ENCODE measurements around the gene ZNF117.

DNA sequence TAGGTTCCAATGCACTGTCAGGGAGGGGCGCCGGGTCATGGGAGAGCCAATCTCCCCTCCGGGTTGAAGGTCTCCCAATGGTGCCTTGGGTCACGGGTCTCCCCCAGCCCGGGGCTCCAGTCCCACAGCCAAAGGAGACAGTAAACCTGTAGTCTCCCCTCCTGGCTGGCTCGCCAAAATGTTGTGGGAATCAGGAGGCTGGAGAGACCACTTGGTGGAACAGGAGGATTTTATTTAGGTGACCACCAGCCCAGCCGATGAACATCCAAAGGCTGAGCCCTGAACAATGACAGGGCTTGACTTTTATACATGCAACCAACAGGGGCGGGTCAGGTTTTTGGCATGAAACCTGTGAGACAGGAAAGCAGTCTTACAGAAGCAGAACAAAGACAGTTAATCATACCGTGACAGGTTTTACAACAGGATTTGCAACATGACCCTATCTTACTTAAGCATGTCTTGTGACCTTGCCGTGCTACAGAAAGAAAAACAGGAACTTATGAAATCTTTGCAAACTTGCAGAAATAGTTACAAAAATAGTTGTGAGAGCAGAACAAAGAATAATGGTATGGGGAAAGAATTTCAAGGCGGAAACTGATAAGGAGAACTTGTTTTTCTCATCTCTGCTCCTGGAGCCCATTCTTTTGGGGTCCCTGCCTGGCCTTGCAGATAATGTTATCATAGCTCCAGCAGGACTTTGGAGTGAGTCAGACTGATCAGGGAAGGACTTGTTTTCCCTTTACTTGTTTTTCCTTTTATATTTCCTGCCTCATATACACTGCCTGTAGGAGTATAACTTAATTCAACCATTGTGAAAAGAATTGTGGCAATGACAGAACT lies 8.5 kb upstream of the ZNF117 start:
- TF ChIP-seq, protein P1, sequence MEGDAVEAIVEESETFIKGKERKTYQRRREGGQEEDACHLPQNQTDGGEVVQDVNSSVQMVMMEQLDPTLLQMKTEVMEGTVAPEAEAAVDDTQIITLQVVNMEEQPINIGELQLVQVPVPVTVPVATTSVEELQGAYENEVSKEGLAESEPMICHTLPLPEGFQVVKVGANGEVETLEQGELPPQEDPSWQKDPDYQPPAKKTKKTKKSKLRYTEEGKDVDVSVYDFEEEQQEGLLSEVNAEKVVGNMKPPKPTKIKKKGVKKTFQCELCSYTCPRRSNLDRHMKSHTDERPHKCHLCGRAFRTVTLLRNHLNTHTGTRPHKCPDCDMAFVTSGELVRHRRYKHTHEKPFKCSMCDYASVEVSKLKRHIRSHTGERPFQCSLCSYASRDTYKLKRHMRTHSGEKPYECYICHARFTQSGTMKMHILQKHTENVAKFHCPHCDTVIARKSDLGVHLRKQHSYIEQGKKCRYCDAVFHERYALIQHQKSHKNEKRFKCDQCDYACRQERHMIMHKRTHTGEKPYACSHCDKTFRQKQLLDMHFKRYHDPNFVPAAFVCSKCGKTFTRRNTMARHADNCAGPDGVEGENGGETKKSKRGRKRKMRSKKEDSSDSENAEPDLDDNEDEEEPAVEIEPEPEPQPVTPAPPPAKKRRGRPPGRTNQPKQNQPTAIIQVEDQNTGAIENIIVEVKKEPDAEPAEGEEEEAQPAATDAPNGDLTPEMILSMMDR (IDR thresholded peaks at IDR 0.05; ENCODE audit: extremely low read depth in 1 of 2, insufficient read depth in 1 of 2, low read depth in 1 of 2, low read length in 2 of 2) = no peak
- peak; percentile 94 for TF ChIP-seq GATA2 (IDR thresholded peaks at IDR 0.05; ENCODE audit: insufficient read depth, insufficient read length, low read depth, low read length)
- peak; percentile 28 for TF ChIP-seq JUN (IDR thresholded peaks at IDR 0.05; ENCODE audit: borderline replicate concordance, insufficient read depth, insufficient read length, low read depth)
- peak; percentile 59 for TF ChIP-seq POLR2AphosphoS5 (IDR thresholded peaks at IDR 0.05; ENCODE audit: insufficient read depth, low read depth, low read length)
- no peak for TF ChIP-seq POLR2A (IDR thresholded peaks at IDR 0.05; ENCODE audit: low read depth, low read length)
- TF ChIP-seq, protein P2, sequence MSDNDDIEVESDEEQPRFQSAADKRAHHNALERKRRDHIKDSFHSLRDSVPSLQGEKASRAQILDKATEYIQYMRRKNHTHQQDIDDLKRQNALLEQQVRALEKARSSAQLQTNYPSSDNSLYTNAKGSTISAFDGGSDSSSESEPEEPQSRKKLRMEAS (IDR thresholded peaks at IDR 0.05; ENCODE audit: insufficient read depth, insufficient read length) = no peak
- no peak for TF ChIP-seq EZH2 (IDR thresholded peaks at IDR 0.05; ENCODE audit: borderline replicate concordance, low read depth, low read length, severe bottlenecking)
- no peak for TF ChIP-seq MYC (IDR thresholded peaks at IDR 0.05; ENCODE audit: low read depth, low read length)
